Activated CD4-positive, alpha-beta T cell treated with anti-CD3 and anti-CD28 coated beads for 1 hour (primary cell): ENCODE data around the gene PEAK3.
A peak's percentile ranks its signal among the peaks of the same experiment; 100 is the strongest.

ENCODE experiments used
- DNase-seq: peaks from one replicate; pipeline ENCODE4 v3.0.0-alpha.2; 2020

Gene PEAK3

DNA sequence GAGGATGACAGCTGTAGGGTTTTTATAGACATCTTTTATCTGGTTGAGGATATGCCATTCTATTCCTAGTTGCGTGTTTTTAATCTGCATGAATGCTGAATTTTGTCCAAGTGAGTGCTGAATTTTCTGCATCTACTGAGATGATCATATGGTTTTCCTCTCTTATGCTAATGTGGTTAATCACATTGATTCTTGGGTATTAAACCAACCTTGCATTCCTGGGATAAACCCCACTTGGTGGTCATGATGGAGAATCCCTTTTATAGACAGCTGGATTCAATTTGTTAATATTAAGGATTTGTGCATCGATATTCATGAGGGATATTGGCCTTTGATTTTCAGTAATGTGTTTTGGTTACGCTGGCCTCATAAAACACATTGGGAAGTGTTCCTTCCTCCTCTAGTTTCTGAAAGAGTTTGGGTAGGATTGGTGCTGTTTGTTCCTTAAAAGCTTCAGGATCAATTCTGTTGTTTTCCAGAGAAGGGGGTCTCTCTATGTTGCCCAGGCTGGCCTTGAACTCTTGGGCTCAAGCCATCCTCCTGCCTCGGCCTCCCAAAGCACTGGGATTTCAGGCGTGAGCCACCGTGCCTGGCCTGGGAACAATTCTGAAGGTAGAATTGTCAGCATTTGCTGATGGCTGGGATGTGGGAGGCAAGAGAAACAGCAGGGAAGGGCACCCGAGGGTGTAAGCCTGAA lies 33.3 kb upstream of the PEAK3 start:
- no peak for DNase-seq

GRCh38 chr19:2312820-2313501 lies 31.0 kb upstream of the PEAK3 start:
- DNase-seq: no peak

- no peak for DNase-seq
Measured at GRCh38 chr19:2311093-2311492, 29.1 kb upstream of the PEAK3 start.

- no peak for DNase-seq
Measured at GRCh38 chr19:2309734-2310362, 27.9 kb upstream of the PEAK3 start.

- no peak for DNase-seq
Measured at GRCh38 chr19:2308114-2308556, 26.2 kb upstream of the PEAK3 start, which contains the start of gene LINGO3. TSS of gene LINGO3 (minus strand) at chr19:2308154. CDS start at chr19:2291776, 16,378 bp downstream.

GRCh38 chr19:2307518-2308012 lies 25.6 kb upstream of the PEAK3 start:
- DNase-seq: no peak

DNA sequence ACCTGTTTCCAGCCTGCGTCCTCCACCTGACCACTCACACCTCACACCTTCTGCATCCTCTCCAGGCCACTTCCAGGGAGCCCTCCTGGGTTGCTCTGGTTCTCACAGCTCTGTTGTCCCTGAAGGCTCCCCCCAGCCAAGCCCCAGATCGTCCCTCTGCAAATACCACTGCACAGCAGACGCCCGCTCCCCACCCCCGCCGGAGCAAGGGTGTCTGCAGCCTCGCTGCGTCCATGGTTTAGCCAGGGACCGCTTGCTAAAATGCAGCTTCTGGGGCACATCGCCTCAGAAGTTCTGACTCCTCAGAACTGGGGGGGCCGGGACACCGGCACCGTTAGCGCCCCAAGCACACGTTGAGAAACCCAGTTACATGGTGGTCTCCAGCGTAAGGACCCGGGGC lies 25.0 kb upstream of the PEAK3 start:
- DNase-seq: no peak

- DNase-seq: no peak
Measured at GRCh38 chr19:2306281-2306806, 24.4 kb upstream of the PEAK3 start.

DNA sequence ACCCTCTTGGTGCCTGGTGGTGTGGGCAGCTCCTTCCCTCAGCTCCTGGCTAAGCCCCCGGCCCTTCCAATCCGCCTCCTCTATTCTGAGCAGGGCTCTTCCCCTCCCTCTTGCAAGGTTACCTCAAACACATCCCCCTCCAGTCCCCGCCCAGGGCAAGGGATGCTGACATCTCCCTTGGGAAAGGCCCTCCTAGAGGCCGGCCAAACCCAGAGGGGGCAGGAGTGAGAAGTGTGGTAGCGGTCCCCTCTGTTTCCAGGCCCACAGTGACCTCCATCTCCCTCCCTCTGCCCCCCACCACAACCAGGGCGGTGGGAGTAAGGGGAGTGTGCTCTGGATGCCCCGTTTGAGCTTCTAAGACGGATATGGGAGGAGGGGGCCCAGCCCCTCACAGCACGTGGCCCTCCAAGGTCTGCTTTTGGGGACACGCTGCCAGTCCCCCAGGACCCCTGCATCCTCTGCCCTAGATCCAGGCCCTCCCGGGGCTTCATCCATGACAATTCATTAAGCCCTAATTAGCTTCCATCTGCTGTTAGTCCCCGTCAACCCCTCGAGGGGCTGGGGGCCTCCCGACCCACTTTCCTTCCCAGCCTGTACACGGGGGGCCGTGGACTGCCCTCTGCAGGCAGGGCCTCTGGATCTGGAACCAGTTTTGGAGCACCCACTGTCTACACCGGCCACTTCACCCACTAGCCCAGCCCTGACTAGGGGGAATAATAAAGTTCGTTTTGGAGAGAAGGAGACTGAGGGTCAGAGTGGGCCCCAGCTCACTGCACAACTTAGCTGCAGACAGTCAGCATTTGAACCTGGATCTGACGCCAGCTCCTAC lies 23.7 kb upstream of the PEAK3 start:
- no peak for DNase-seq

DNA sequence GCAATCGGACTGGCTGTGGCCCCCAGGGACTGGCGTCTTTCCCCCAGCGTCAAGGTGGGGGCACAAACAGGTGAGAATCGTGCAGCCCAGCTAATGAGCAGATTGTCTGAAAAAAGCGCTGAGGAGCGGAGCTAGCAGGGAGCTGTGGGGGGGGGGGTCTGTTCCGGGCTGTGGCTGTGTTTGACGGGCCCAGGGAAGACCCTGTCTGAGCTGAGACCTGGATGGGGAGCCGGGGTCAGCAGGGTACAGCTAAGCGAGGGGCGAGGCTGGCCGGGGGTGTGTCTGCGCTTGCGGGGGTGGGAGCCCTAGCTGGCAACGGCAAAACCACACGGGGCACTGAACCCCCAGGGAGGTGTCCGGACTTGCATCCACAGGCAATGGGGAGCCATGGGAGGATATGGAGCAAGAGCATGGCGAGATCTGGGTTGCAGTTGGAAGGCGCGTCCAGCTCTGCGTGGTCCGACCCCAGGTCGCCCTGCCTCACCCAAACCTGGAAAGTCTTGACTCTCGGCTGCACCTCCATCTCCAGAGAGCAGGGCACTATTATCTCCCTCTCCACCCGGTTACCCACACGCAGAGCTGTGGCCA lies 21.3 kb upstream of the PEAK3 start:
- no peak for DNase-seq

- no peak for DNase-seq
Measured at GRCh38 chr19:2302319-2303210, 20.6 kb upstream of the PEAK3 start.

GRCh38 chr19:2300533-2300932 lies 18.6 kb upstream of the PEAK3 start:
- DNase-seq: no peak

DNA sequence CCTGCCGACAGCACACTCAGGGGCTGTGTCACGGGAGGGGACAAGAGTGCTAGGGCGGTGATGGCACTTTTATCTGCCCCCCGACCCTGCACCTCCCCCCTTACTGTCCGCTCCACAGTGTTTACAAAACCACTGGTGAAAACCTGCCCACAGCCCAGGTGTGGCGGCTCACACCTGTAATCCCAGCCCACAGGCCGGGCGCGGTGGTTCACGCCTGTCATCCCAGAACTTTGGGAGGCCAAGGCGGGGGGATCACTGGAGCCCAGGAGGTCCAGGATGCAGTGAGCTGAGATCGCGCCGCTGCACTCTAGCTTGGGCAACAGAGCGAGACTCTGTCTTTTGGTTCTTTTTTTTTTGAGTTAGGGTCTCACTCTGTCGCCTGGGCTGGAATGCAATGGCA lies 14.2 kb upstream of the PEAK3 start:
- no peak for DNase-seq

DNA sequence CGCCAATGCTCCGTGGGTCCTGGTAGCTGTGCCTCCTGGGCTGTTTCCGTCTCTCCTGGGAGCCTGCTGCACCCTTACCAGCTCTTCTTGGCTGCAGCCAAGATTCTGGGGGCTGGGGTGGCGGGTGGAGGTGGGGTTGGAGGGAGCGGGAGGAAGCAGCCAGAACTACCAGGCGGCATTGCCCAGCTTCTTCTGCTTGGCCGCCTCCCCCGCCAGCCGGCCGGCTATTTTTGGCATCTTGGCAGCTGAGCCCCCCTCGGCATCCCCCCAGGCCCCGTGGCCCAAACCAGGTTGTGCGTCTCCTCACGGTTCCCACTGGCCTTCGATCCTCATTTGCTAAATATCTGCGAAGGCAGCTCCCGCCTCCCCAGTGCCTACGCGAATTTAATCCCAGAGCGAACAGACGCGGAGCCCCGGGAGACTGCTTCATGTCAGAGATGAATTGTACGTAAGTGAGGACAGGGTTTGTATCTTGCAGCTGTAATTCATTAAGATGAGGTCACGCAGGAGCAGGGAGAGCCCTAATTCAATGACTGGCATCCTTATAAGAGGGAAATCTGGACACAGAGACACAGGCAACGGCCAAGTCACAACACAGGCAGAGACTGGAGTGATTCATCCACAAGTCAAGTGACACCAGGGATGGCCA lies 12.8 kb upstream of the PEAK3 start:
- DNase-seq: no peak

- DNase-seq: no peak
Measured at GRCh38 chr19:2291185-2291751, 9.3 kb upstream of the PEAK3 start.

DNA sequence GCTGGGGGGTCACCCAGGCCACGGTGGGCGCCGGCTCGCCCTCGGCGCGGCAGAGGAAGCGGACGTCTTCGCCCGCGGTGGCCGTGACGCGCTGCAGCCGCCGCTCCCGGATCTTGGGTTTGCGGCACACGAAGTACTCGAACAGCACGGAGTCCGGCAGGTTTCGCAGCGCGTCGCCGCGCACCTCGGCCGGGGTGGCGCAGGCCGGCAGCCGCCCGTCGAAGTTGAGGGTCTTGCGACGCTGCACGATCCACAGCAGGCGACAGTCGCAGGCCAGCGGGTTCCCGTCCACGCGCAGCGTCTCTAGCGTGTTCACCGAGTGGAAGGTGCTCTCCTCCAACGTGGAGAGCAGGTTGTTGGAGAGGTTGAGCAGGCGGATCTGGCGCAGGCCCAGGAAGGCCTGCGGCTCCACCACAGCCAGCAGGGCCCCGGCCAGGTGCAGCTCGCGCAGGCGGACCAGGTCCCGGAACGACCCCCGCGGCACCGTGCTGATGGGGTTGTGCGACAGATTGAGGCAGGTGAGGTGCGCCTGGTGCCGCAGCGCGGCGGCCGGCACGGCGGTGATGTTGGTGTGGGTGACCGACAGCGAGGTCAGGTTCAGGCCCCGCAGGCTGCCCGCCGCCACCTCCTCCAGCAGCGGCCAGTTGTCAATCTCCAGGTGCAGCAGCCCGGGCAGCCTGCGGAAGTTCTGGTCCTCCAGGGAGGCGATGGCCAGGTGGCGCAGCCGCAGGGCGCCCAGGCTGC lies 8.6 kb upstream of the PEAK3 start:
- no peak for DNase-seq

DNA sequence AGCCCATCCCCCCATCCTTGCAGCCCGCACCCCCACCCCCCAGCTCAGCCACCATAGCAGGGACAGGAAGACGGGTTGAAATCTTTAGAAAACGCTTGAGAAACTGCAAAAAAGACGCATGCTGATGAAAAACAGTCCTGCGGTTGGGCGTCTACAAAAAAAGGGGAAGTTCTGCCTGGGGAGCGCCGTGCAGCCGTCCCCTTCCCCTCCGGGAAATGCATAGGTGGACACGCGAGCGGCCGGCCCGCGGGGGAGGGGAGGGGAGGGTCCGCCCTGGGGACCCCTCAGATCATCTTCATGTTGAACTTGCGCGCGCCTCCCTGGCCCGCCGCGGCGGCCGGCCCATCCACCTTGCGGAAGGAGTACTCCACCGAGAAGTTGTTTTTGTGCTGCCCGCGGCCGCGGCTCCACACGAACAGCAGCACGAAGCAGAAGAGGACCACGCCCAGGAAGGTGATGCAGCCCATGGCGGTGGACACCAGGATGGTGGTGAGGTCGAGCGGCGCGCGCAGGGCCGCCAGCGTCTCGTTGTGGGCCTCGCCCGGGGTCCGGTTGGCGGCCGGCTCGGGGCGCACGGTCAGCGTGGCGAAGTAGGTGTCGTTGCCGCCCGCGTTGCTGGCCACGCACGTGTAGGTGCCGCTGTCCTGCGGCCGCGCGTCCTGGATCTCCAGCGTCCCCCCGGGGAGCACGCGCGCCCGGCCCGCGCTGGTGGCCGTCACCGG lies 7.9 kb upstream of the PEAK3 start:
- peak; percentile 25 for DNase-seq

- DNase-seq: no peak
Measured at GRCh38 chr19:2288818-2289713, 7.1 kb upstream of the PEAK3 start.
